GM12891 (cell line): ENCODE data around the gene VPS26A.

Experiments
- PAX5 ChIP-seq: IDR thresholded peaks from 2 replicates; pipeline ENCODE4 v1.6.1; 2011; ENCODE audit warnings: low read length, moderate library complexity, mild to moderate bottlenecking; ENCODE audit not compliant: insufficient read depth, severe bottlenecking
- POLR2A ChIP-seq: IDR thresholded peaks from 2 replicates; pipeline ENCODE4 v1.6.1; 2011; ENCODE audit warnings: low read depth, low read length, control low read depth
- POLR2AphosphoS5 ChIP-seq: IDR thresholded peaks from 2 replicates; pipeline ENCODE4 v1.6.1; 2011; ENCODE audit warnings: low read depth, low read length, control low read depth
- SPI1 ChIP-seq: IDR thresholded peaks from 2 replicates; pipeline ENCODE4 v1.6.1; 2011; ENCODE audit warnings: low read depth, low read length, control low read depth
- TAF1 ChIP-seq: IDR thresholded peaks from 2 replicates; pipeline ENCODE4 v1.6.1; 2011; ENCODE audit warnings: low read depth, low read length, control low read depth

DNA sequence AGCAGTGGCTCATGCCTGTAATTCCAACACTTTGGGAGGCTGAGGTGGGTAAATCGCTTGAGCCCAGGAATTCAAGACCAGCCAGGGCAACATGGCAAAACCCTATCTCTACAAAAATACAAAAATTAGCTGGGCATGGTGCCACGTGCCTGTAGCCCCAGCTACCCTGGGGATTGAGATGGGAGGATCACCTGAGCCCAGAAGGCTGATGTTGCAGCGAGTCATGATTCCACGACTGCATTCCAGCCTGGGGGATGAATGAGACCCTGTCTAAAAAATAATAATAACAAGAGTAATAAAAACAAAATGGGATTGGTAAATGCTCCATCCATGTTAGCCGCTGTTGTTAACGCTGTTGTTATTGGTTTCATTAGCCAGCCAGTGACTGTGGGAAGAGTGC lies 94.9 kb downstream of the VPS26A start:
- TF ChIP-seq POLR2A (no peak), POLR2AphosphoS5 (no peak), SPI1 (no peak), TAF1 (no peak), PAX5 (no peak)
